ENCODE measurements around the gene RAB10. TPM values are rescaled to one million over a fixed set of nuclear protein-coding genes. Genes with fewer than 3 reads are reported as not detected.

The RAB10 gene
- total and polyA plus RNA-seq, 2 of the 13 experiments (the other 11 are each of a cell fraction or from before 2014, with no cell fraction given) = 48.2 to 120 TPM

- TF ChIP-seq DZIP1 (CRISPR knock-in tag; IDR thresholded peaks at IDR 0.05) (no peak), CBX2 (IDR thresholded peaks at IDR 0.05; ENCODE audit: low read depth, low read length) (no peak), CBX2 (CRISPR knock-in tag; IDR thresholded peaks at IDR 0.05; ENCODE audit: low read depth) (no peak), CTCF (CRISPR knock-in tag; IDR thresholded peaks at IDR 0.05) (no peak; the same call in 1 of the 2 replicates), ZFP36L2 (CRISPR knock-in tag; IDR thresholded peaks at IDR 0.05) (no peak), KAT8 (CRISPR knock-in tag; IDR thresholded peaks at IDR 0.05) (peak; percentile 2; the same call in 1 of the 2 replicates), ZFP36 (IDR thresholded peaks at IDR 0.05; ENCODE audit: borderline replicate concordance, low read depth, low read length, partially characterized antibody) (no peak), REXO4 (CRISPR knock-in tag; IDR thresholded peaks at IDR 0.05; ENCODE audit: borderline replicate concordance) (no peak), TIGD3 (CRISPR knock-in tag; IDR thresholded peaks at IDR 0.05; ENCODE audit: borderline replicate concordance) (no peak), FOXK2 (IDR thresholded peaks at IDR 0.05) (no peak), GATA4 (IDR thresholded peaks at IDR 0.05; ENCODE audit: borderline replicate concordance, low read depth) (no peak; the same call in 1 of the 2 replicates), ZNF18 (CRISPR knock-in tag; IDR thresholded peaks at IDR 0.05; ENCODE audit: insufficient replicate concordance) (no peak), ATF2 (CRISPR knock-in tag; IDR thresholded peaks at IDR 0.05) (no peak), ZNF335 (CRISPR knock-in tag; IDR thresholded peaks at IDR 0.05) (0 out of 2 replicates have a peak, but pooled peaks have one; percentile 62), ZNF644 (CRISPR knock-in tag; IDR thresholded peaks at IDR 0.05; ENCODE audit: low read depth) (0 out of 2 replicates have a peak, but pooled peaks have one; percentile 26), ZNF567 (CRISPR knock-in tag; IDR thresholded peaks at IDR 0.05; ENCODE audit: borderline replicate concordance) (0 out of 2 replicates have a peak, but pooled peaks have one; percentile 23), ZNF460 (CRISPR knock-in tag; IDR thresholded peaks at IDR 0.05; ENCODE audit: borderline replicate concordance) (no peak), TOPORS (CRISPR knock-in tag; IDR thresholded peaks at IDR 0.05) (0 out of 2 replicates have a peak, but pooled peaks have one; percentile 68), TEAD2 (CRISPR knock-in tag; IDR thresholded peaks at IDR 0.05) (no peak), ZNF556 (CRISPR knock-in tag; IDR thresholded peaks at IDR 0.05; ENCODE audit: borderline replicate concordance) (0 out of 2 replicates have a peak, but pooled peaks have one; percentile 18), ZNF788 (CRISPR knock-in tag; IDR thresholded peaks at IDR 0.05; ENCODE audit: borderline replicate concordance) (no peak)
Observed at GRCh38 chr2:26033270-26033817, 540 bp upstream of the RAB10 start (continued).

Data from HepG2 (cell line).